GM04504 (cell line): Measurements from ENCODE around the gene PI16.
"Not testable (repeated sequence)": the region's sequence is repeated elsewhere in the genome, so short reads cannot be mapped to it uniquely, and the experiment has no call there.

Experiments
- DNase-seq: peaks from one replicate; pipeline ENCODE4 v3.0.0-alpha.2; 2012; ENCODE audit warnings: low read depth

PI16 gene

GRCh38 chr6:36975231-36976006 lies 20.9 kb downstream of the PI16 start:
- no peak for DNase-seq

GRCh38 chr6:36976007-36976264 lies 21.4 kb downstream of the PI16 start:
- no peak for DNase-seq

GRCh38 chr6:36976509-36976908 lies 22.0 kb downstream of the PI16 start:
- DNase-seq = no peak

DNA sequence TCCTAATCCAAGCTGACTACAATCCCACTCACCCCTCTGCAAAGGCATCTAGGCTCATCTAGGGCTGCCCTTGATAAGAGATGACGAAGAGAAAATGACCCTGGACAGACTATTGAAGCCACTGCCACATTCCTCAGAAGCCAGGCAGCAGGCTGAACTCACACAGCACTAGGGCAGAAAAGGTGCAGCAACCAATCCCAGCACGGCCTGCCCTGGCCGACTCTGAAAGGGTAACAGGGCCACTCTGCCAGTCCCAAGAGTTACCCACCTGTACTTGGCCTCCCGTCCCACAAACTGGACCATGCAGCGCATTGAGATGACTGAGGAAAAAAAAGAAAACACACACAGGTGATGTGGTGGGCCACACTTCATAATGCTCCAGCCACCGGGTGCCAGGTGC lies 22.4 kb downstream of the PI16 start:
- DNase-seq = no peak

GRCh38 chr6:36977470-36977941 lies 23.0 kb downstream of the PI16 start:
- DNase-seq = no peak

GRCh38 chr6:36978421-36979346 lies 24.1 kb downstream of the PI16 start:
- DNase-seq = no peak

DNA sequence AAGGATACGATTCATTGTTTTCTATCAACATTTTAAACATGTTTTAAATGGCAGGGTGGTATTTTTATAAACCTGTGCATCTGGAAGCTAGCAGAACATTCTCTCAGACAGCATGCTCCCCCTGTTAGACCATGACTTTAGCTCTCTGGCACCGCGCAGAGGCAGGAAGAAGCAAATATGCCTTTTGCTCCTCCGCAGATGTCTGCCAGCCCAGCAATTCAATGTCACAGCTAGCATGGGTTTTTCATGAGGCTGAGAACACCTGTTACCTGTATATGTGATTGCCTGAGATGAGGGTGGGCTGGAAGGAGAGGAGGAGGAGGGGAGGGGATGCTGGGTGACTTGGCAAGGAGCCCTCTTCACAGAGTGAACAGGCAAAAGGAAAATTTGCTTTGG lies 24.8 kb downstream of the PI16 start:
- DNase-seq = peak; percentile 28

GRCh38 chr6:36980129-36980528 lies 25.6 kb downstream of the PI16 start:
- no peak for DNase-seq

- DNase-seq = no peak
Observed at GRCh38 chr6:36980876-36981619, 26.5 kb downstream of the PI16 start.

DNA sequence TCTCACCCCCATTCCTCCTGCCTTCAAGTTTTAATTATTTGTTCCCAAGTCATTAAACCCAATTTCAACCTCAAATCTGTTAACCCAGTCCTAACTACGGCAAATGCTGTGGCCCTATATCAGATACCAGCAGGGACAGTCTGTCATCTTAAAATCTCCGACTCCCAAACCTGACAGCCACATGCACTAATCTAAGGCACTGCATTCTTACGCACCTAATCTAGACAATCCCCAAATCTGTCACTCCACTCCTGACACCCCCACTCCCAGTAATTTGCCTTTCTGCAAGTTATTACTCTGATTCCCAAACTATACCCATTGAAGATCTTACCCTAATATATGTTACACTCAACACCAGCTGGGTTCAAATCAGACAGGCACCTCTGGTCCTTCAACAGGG lies 29.0 kb downstream of the PI16 start:
- no peak for DNase-seq

GRCh38 chr6:36984581-36985416 lies 30.3 kb downstream of the PI16 start:
- peak; percentile 33 for DNase-seq

DNA sequence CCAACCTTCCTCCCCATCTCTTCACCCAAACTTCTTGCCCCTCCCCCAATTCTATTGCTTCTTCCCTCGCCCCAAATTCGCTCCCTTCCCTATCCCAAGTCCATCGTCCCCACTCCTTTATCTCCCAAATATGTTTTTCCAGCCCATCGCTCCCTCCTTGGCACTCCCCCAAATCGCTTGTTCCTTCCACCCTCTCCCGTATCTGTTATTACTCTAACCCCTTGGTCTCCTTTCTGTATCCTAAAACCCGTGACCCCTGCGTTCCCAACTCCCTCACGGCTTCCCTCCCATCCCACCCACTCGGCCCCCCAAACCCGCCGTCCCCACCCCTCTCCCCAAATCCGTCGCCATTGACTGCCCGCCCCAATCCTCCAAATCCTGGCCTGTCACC lies 30.9 kb downstream of the PI16 start:
- DNase-seq = no peak

GRCh38 chr6:36985808-36986703 lies 31.5 kb downstream of the PI16 start, which contains the start of gene MTCH1:
TSS of gene MTCH1 (minus strand) at chr6:36986196. CDS start at chr6:36986173, 23 bp downstream.
- DNase-seq = peak; percentile 81

GRCh38 chr6:36986704-36987047 lies 32.1 kb downstream of the PI16 start:
- no peak for DNase-seq

GRCh38 chr6:36989264-36989663 lies 34.7 kb downstream of the PI16 start:
- no peak for DNase-seq

DNA sequence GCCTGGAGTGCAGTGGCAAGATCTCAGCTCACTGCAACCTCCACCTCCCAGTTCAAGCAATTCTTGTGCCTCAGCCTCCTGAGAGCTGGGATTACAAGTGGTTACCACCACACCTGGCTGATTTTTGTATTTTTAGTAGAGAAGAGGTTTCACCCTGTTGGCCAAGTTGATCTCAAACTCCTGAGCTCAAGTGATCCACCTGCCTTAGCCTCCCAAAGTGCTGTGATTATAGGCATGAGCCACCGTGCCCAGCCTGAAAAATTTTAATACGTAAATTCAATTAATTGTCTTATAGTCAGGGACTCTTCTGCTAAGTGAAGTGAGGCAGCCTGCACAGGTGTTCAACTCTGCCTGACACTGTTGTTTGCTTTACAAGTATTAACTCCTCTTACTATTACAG lies 35.9 kb downstream of the PI16 start:
- DNase-seq = not testable (repeated sequence)

DNA sequence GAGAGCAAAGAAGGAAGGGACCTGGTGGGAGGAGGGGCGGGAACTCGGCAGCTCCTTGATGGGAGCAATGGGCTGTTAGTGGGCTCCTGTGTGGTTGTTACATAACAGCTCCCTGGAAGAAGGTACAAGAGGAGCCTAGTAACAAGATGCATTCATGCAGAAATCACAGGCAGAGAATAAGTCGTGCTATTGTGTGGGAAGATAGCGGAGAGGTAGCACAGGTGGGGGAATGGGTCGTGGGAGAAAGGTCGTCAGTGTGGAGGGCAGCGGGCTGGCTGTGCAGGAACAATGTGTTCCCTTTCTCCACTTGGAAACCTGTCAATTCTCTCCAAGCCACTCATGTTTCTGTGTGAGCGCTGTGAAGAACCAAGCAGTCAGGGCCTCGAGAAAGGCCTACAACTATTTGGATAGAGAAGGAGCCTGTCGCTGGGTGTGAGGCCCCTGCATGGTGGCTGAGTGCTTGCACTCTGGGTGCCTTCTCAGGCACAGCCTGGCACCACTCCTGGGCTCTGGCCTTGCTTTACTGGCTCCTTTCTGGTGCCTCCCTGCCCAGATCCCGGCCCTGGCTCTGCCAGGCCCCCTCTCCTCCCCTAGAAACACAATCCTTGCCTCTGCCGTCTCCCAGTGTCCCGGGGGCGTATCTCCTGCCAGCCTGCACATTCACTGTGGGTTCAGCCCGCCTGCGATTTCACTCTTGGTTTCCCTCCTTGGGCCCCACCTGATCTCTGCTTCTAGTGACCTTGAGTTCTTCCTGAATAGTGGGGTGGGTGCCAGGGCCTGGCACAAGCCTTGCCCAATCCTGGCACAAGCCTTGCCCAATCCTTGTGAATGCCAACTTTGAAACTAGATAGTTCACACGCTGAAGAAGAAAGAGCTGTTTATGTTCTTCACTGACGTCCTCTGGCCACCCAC lies 43.5 kb downstream of the PI16 start:
- DNase-seq = no peak

GRCh38 chr6:36998723-36999038 lies 44.1 kb downstream of the PI16 start:
- no peak for DNase-seq

DNA sequence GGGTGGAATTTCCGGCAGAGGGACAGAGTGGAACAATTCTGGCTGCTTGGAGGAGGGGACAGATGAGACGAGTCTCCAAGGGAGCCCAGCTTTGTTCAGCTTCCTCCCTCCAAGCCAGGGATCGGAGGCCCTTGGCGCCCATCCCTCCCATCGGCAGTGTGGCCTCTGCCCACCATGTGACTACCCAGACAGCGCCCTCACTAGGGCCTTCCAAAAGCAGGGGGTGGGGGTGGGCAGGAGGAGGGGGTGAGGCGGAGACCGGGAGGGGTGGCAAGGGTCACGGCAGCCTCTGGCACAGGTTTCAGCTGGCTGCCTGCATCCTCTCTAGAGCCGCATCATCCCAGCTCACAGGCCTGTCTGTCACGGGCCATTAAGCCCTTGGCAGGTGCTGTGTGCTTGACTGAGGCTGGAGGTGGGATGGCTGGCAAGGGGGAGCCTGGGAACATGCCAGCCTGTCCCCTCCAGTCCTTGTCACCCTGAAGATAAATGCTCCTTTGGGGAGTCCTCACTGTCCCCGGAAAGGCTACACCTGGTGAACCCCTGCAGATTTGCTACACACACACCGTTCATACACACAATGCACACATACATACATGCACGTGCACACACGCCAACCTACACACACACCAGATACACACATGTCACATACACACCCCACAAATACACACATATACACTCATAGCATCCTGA lies 44.7 kb downstream of the PI16 start:
- DNase-seq = no peak
